GM13976 (cell line): Measurements from ENCODE around the gene CEMIP.

ENCODE experiments used
- DNase-seq: peaks from one replicate; pipeline ENCODE4 v3.0.0; 2012; ENCODE audit warnings: low spot score
- in situ Hi-C: fragments of 300-500 bp; cut with MboI; formaldehyde crosslinking; loops from one replicate; pipeline ENCODE4 v1.12.0; 2022; ENCODE audit warnings: low sequenced_read_pairs, mixed read lengths, inconsistent platforms; ENCODE audit not compliant: unreplicated experiment
- TF ChIP-seq, protein P1 (sequence below): IDR thresholded peaks from 2 replicates; pipeline ENCODE4 v1.5.1; 2012; ENCODE audit warnings: borderline replicate concordance, mild to moderate bottlenecking; ENCODE audit not compliant: insufficient read depth; ENCODE audit errors: extremely low read depth, missing control alignments, control extremely low read depth

The CEMIP gene

DNA sequence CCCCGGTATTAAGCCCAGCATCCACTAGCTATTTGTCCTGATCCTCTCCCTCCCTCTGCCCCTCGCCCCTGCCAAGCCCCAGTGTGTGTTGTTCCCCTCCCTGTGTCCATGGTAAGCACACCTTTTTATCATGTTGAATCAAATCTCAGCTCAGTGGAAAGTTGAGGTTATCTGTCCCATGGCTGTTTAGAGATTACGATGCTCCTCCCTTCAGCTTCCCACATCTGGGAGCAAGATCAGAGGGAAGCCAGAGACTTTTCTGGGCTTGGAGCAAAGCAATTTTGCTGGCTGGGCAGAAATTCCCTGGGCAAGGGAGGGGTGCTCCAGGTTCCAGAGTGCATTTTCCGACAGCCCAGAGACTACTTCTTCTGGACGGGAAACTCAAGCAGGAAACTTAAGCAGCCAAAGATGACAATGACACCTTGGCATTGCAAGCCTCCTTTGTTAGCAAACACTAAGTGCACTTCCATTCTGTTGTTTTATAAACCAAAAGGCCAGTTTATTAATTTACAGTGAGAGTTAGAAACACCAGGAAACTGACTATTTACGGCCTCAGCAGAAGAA, 105.9 kb downstream of the CEMIP start:
- TF ChIP-seq, protein P1, sequence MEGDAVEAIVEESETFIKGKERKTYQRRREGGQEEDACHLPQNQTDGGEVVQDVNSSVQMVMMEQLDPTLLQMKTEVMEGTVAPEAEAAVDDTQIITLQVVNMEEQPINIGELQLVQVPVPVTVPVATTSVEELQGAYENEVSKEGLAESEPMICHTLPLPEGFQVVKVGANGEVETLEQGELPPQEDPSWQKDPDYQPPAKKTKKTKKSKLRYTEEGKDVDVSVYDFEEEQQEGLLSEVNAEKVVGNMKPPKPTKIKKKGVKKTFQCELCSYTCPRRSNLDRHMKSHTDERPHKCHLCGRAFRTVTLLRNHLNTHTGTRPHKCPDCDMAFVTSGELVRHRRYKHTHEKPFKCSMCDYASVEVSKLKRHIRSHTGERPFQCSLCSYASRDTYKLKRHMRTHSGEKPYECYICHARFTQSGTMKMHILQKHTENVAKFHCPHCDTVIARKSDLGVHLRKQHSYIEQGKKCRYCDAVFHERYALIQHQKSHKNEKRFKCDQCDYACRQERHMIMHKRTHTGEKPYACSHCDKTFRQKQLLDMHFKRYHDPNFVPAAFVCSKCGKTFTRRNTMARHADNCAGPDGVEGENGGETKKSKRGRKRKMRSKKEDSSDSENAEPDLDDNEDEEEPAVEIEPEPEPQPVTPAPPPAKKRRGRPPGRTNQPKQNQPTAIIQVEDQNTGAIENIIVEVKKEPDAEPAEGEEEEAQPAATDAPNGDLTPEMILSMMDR: no peak
- in situ Hi-C loops: no loop called here
- DNase-seq: no peak

DNA sequence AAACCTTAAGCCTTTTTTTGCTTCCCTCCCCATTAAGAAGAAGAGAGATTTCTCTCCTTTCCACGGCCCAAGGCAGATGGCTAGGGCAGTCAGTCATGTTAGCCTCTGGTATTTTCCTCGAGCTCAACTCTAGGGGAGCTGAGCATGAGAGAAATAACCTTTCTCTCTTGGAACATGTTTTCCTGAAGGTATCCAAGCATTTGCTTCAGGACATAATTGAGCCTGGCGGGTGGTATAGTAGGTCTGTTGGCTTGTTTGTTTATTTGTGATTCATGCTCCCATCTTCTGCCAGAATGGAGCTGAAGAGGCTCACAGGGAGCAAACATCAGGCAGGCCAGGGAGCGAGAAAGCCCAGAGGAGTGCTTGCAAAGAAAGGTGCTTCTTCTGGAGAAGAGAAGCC, 108.0 kb downstream of the CEMIP start:
- in situ Hi-C loops: no loop called here
- no peak for DNase-seq
- TF ChIP-seq, protein P1: no peak

- TF ChIP-seq, protein P1: no peak
- DNase-seq: no peak
- in situ Hi-C loops: no loop called here
Measured at GRCh38 chr15:80888846-80889245, 109.7 kb downstream of the CEMIP start.

- TF ChIP-seq, protein P1: no peak
- in situ Hi-C loops: no loop called here
- DNase-seq: no peak
Measured at GRCh38 chr15:80890341-80891005, 111.3 kb downstream of the CEMIP start.

DNA sequence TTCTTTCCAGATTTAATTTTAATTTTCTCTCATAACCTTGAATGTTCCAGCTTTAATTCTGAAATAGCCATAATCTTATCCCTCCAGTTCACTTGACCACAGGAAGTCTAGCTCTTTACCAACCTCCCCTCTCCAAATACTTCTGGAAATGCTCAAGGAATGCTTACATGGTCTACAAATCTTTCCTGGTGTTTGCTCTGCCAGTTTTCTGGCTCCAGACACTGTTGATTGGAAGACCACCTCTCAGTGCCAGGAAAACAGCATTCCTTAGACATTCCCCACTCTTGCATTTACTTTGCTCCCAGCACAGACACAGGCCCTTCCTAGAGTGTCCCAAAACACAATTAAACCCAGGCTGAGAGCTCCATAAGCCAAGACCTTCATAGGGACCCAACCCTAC, 111.8 kb downstream of the CEMIP start:
- TF ChIP-seq, protein P1: no peak
- no peak for DNase-seq
- in situ Hi-C loops: no loop called here

GRCh38 chr15:80892414-80892813, 113.2 kb downstream of the CEMIP start:
- in situ Hi-C loops: no loop called here
- TF ChIP-seq, protein P1: no peak
- no peak for DNase-seq

DNA sequence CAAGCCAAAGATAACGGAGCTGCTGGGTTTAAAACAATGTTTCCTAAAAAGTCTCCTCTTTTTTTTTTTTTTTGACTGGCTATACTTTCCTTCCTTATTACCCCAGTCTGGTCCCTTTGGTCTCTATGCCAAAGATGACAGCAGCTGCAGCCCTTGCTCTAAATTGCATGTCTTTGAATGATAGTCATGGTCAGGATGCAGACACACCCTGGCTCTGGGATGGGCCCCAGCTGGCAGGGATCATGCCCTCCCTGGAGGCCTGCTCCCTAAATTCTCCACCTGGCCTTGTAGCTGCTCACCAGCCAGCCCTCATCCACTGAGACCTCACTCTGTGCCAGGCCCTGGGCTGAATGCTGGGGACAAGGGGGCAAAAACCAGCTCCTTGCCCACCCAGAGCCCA, 114.6 kb downstream of the CEMIP start:
- no peak for DNase-seq

More for the DNA sequence above, 114.6 kb downstream of the CEMIP start:
- in situ Hi-C loops: no loop called here
- TF ChIP-seq, protein P1: no peak
